ENCODE data around the gene RUFY4.

RUFY4 gene

GRCh38 chr2:218060950-218061660, 7.9 kb upstream of the RUFY4 start:
- no peak for DNase-seq (ENCODE audit: low read depth in 2 of 2)

DNA sequence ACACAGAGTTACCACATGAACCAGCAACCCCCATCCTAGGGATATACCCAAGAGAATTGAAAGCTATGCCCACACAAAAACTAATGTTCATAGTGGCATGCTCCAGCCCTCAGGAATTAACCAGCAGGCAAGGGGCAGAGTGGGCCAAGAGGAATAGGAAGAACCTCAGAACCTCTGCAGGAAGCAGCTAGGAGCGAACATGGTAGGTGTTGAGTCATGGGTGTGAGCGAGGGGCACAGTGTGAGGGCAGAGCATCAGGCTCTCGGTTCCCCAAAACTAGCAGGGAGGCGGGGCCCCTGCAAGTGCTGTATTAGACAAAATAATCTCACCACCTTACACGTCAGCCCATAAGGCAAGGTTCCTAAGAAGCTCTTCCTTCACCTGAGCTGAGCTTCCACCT, 5.6 kb upstream of the RUFY4 start:
- no peak for DNase-seq (ENCODE audit: low read depth in 2 of 2)

DNA sequence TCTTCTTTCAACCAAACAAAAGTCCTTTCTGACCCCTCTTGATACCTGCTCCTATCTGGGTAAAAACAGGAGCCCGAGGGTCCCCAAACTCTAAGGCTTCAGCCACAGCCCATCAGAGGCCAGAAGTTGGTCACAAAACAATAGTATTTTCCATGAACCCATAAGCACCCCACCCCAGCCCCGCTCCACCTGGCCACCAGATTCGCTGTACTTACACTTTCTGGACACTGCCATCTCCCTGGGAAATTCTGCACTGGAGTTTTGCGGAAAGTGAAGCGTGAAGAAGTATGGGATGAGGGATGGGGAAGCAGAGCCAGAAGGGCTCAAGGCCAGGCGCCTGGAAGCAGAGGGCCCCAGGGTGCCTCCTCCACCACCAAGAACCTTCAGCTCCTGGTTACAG, 5.2 kb upstream of the RUFY4 start:
- no peak for DNase-seq (ENCODE audit: low read depth in 2 of 2)

GRCh38 chr2:218065239-218066006, 3.6 kb upstream of the RUFY4 start:
- DNase-seq (ENCODE audit: low read depth in 2 of 2), result no peak

DNA sequence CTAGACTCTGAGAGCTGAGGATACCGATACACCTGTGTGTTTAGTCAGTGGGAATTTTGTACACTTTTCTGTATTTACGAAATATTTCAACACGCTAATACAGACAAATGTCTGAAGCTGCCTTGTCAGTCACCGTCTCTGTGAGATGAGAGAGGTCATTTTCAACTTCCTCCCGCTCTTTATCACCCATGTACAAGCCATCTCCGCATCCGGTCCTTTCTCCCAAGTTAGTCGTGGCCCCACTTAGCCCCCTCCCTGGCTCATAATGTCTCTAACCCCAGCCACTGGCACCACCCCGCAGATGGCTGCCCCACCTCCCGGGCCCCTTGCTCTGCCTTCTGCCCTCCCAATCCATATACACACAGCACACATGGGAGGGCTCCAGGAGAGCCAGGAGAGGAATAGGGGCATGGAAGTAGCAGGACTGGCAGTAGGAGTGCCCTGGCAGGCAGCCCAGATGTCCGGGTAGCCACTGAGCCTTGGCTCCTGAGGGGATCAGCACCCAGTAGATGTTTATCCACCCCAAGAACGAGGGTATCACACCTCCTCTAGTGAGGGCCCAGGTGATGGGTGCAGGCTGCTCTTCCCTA, 2.0 kb upstream of the RUFY4 start:
- DNase-seq (ENCODE audit: low read depth in 2 of 2), result no peak

GRCh38 chr2:218067523-218067922, 1.5 kb upstream of the RUFY4 start:
- no peak for DNase-seq (ENCODE audit: low read depth in 2 of 2)

DNA sequence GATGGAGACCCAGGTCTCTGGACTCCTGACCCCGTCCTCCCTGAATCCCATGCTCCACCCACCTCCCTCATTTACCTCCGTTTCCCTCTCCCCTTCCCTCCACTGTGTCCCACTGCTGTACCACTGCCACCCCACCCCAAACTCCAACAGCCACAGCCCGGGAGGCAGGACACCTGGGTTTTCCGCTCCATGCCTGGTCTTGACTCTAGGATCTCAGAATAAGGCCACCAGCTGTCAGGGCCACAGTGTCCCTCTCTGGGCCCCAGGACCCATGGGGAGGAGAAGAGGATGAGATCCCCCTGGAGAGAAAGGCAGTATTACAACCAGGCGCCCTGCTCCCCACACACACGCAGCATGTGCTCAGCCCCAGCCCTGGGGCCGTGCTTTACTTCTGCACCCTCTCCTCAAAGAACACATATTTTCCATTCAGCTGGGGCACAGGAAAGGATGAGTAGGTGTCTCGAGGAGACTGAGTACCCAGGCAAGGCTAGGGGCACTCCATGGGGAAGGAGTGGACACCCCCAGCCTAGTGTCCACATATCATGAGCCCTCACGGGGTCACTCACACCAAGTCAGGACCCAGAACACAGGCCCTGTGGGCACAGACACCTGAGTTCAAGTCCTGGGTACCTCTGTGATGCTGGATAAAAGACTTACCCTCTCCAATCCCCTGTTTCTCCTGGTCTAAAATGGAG, 700 bp downstream of the RUFY4 start:
- DNase-seq (ENCODE audit: low read depth in 2 of 2), result no peak

GRCh38 chr2:218070587-218070986, 1.5 kb downstream of the RUFY4 start:
- no peak for DNase-seq (ENCODE audit: low read depth in 2 of 2)

- DNase-seq (ENCODE audit: low read depth in 2 of 2), result no peak
Measured at GRCh38 chr2:218071218-218071937, 2.3 kb downstream of the RUFY4 start.

DNA sequence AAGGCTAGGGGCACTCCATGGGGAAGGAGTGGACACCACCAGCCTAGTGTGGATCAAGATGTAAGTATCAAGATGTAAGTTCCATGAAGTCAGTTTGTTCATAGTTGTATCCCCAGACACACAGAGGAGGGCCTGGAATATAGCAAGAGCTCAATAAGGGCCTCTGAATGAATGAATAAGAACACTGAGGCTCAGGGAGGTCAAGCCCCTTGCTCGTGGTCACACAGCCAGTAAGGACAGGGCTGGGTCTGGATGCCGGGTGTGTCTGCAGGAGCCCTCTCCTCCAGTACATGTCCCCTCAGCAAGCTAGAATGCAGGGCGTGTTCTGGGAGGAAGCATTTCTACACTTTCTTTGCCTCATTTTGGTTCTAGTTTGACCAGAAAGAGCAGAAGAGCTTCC, 2.9 kb downstream of the RUFY4 start:
- DNase-seq (ENCODE audit: low read depth in 2 of 2), result no peak

GRCh38 chr2:218072478-218073024, 3.5 kb downstream of the RUFY4 start:
- DNase-seq (ENCODE audit: low read depth in 2 of 2), result no peak

DNA sequence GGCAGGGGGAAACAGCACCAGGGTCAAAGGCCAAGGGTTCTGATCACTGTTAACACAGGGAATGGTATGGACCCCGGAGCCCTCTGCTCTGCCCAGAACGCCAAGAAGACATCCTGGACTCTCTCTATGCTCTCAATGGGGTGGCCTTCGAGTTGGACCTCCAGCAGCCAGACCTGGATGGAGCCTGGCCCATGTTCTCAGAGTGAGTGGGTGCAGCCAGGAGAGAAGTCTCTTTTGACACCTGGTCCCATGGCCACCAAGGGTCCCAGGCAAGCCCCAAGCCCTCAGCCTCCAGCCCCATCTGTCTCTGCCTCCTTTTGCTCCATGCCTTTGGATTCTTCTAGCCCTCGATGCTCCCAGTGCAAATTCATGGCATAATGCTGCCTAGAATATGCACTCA, 4.1 kb downstream of the RUFY4 start:
- no peak for DNase-seq (ENCODE audit: low read depth in 2 of 2)

DNA sequence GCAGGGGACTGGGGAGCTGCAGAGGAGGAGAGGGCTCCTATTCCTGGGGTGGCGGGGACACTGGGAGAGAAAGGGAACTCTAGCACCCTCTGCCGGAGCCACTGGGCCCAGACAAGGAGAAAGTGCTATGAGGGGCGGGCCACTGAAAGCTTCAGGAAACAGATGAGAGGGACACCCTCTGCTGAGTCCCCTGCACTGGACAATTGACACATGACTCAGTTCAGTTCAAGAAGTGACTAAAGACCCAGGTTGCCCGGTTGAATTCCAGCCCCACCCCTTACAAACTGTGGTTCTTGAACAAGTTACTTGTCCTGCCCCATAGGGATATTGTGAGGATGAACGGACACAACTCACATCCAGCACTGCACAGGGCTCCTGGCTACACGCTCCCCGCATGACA, 5.0 kb downstream of the RUFY4 start:
- DNase-seq (ENCODE audit: low read depth in 2 of 2), result no peak

DNA sequence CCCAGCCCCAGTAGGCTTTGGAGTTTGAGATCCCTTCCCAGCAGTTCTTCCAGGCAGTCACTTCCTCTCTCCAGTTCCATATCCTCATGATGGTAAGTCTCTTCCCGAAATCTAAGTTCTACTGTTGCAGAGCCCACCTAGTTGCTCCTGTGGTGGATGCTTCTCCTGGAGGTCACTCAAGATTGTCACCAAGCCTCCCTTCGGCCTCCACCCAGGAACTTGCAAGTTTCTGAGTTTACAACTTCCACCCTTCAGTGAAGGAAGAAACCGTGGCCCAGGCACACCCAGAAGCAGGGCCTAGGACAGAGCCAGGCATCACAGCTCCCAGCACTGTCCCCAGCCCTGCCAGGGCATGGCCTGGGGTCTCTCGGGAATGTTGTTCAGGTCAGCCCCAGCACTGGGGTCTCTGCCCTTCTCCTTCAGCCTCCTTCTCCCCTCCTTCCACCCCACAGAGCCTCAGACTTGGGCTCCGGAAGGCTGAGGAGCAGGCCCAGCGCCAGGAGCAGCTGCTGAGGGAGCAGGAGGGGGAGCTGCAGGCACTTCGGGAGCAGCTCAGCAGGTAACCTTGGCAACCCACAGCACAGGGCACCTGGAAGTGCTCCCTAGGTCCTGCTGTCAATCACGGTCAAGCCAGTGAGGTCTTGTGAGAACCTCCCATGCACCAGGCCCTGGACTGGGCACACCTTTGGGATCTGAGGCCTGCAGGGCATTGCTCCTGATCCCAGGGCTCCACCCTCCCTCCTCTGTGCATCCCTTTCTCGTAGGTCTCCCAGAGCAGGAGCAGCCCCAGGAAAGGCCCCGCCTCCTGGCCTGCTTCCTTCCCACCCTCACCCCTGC, 7.1 kb downstream of the RUFY4 start:
- no peak for DNase-seq (ENCODE audit: low read depth in 2 of 2)

DNA sequence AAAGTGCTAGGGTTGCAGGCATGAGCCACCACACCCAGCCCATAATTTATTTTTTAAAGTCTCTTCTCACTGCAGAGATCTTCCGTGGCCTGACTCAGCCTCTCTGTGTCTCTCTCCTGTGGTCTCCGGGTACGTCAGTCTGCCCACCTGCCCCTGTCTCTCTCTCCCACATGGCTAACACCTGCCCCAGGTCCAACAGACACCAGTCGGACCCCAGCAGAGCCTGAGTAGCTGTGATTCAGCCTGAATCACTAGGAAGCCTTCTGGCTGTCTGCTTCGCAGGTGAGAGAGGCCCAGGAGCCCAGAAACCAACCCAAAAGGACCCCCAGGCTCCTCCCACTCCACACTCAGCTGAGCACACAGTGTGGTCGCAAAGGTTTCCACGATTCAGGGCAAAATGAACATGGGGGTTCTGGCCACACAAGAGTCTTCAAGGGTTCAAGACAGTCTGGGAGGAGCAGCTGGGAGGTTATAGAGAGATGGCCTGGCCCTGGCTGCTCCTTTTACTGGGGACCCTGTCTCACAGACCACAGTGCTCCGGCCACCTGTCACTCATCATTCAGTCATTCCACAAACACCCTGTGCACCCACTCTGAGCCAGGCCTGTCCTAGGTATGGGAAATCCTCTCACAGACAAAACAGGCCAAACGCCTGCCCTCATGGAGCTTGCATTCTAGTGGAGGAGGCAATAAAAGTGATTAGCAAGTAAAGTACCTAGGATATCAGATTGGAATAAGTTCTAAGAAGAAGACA, 8.6 kb downstream of the RUFY4 start:
- no peak for DNase-seq (ENCODE audit: low read depth in 2 of 2)

DNA sequence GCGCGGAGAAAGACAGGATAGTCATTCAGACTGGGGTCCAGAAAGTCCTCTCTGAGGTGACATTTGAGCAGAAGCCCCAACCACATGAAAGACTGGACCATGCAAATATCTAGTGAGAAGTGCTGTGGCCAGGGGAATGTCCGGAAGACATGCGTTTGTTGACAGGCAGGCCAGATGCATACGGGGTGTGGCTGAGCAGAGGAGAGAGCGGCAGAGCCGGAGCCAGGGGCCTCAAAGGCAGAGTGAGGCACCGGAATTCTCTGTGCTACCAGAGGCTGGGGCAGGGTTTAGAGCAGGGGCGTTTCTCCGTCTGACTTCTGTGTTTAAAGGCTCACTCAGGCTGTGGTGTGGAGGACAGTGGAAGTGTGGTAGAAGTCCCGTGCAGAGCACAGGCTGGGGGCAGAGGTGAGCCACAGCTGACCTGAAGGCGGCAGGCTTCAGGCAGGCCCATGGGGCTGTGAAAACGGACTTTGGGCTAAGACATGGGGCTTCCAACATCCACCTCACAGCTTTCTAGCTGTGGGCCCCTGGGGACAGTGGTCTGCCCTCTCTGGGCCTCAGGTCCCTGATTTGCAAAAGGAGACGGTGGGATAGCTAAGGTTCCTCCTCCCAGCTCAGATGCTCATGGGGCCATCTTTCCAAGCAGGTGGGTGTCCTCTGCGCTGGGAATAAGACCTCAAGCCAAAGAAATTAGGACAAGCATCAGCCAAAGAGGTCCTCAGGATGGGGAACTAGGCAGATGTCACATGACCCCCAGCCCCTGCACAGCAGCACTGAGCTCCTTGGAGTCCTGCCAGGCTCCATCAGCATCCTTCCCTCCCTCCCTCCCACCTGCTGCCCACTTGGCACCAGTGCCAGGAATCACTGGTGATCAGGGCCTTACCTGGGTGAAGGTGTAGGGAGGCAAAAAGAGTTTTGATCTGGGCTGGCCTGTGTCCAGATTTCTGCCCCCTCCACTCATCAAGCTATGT, 11.2 kb downstream of the RUFY4 start:
- DNase-seq (ENCODE audit: low read depth in 2 of 2), result no peak

GRCh38 chr2:218081063-218081462, 12.0 kb downstream of the RUFY4 start:
- no peak for DNase-seq (ENCODE audit: low read depth in 2 of 2)

DNA sequence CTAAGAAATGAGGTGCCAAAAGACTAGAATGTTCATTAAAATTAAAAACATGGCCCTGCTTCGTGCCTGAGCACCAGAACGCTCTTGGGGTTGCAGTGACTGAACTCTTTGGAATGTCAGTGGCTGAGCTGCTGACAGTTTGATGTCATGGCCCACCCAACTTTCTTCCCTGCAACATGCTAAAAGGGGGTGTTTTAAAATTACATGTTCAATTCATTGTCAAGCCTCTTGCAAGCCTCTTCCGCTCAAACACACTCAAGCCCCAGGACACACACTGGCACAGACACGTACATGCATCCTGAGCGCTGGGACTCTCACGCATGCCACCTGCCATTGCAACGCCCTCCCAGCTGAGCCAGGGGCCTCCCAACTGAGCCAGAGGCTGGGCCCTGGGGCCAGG, 12.6 kb downstream of the RUFY4 start:
- no peak for DNase-seq (ENCODE audit: low read depth in 2 of 2)

Data from stimulated activated CD8-positive, alpha-beta memory T cell treated with anti-CD3 and anti-CD28 coated beads, Interleukin-2, amount 100 ng/mL, for 1 hour (primary cell).